Astrocyte of the hippocampus (primary cell): ENCODE data around the gene ARSB.
"Not testable (repeated sequence)": the region's sequence is repeated elsewhere in the genome, so short reads cannot be mapped to it uniquely, and the experiment has no call there.

Experiments
- DNase-seq: peaks from one replicate; pipeline ENCODE4 v3.0.0; 2011; ENCODE audit warnings: low read depth, low spot score

Gene ARSB

GRCh38 chr5:78903861-78904260, 81.2 kb downstream of the ARSB start:
- DNase-seq, result no peak

GRCh38 chr5:78903353-78903752, 81.8 kb downstream of the ARSB start:
- no peak for DNase-seq

- DNase-seq, result peak; percentile 75
These were observed 85.2 kb downstream of the ARSB start for GRCh38 chr5:78899922-78900362.

GRCh38 chr5:78896132-78896531, 89.0 kb downstream of the ARSB start:
- peak; percentile 69 for DNase-seq

- DNase-seq, result no peak
These were observed 89.5 kb downstream of the ARSB start for GRCh38 chr5:78895616-78896015.

- no peak for DNase-seq
These were observed 91.0 kb downstream of the ARSB start for GRCh38 chr5:78893940-78894677.

- DNase-seq, result no peak
These were observed 94.3 kb downstream of the ARSB start for GRCh38 chr5:78890667-78891379.

- no peak for DNase-seq
These were observed 95.6 kb downstream of the ARSB start for GRCh38 chr5:78889369-78890140.

GRCh38 chr5:78888580-78889368, 96.3 kb downstream of the ARSB start:
- DNase-seq, result no peak

GRCh38 chr5:78887384-78888118, 97.6 kb downstream of the ARSB start:
- no peak for DNase-seq

GRCh38 chr5:78886341-78887230, 98.5 kb downstream of the ARSB start:
- DNase-seq, result no peak

GRCh38 chr5:78881884-78882283, 103.2 kb downstream of the ARSB start:
- no peak for DNase-seq

GRCh38 chr5:78879516-78879915, 105.6 kb downstream of the ARSB start:
- DNase-seq, result no peak

- not testable (repeated sequence) for DNase-seq
These were observed 119.0 kb downstream of the ARSB start for GRCh38 chr5:78866076-78866475.

GRCh38 chr5:78858364-78858763, 126.7 kb downstream of the ARSB start:
- no peak for DNase-seq

GRCh38 chr5:78855026-78855425, 130.1 kb downstream of the ARSB start:
- DNase-seq, result no peak

- not testable (repeated sequence) for DNase-seq
These were observed 133.2 kb downstream of the ARSB start for GRCh38 chr5:78851891-78852290.

- no peak for DNase-seq
These were observed 139.6 kb downstream of the ARSB start for GRCh38 chr5:78845470-78845869.

GRCh38 chr5:78843436-78843835, 141.7 kb downstream of the ARSB start:
- DNase-seq, result no peak

GRCh38 chr5:78841767-78842166, 143.3 kb downstream of the ARSB start:
- DNase-seq, result peak; percentile 8
